H1 (cell line): ENCODE measurements around the gene CHPF2. TPM values are rescaled to one million over a fixed set of nuclear protein-coding genes. Genes with fewer than 3 reads are reported as not detected.

Source experiments
- CTCF ChIA-PET: fragments of 300-600 bp; sonication (Branson Sonifier 250); formaldehyde crosslinking; loops from one replicate; lab custom pipeline; 2021; ENCODE audit not compliant: partially characterized antibody; lab: Charles Lee
- POLR2A ChIA-PET: fragments of 300-600 bp; sonication (Branson Sonifier 250); formaldehyde crosslinking; loops from one replicate; lab custom pipeline; 2021; ENCODE audit warnings: inconsistent platforms; ENCODE audit not compliant: partially characterized antibody; lab: Charles Lee
- DNase-seq, 2 experiments: peaks; one replicate each; pipeline versions ENCODE4 v3.0.0 to v3.0.0-alpha.2; 2010 to 2022; ENCODE audit warnings: low spot score in 2 of 2, low read depth in 1 of 2, mixed read lengths in 1 of 2
- FAIRE-seq: peaks from 2 replicates; lab custom pipeline; 2011; peaks lifted over from hg19 to GRCh38; lab: Jason Lieb, UNC
- H2AFZ ChIP-seq: 2 replicates; pipeline ENCODE4 v1.8.1; 2012; ENCODE audit warnings: low read length, inconsistent platforms
- H2AK5ac ChIP-seq: 2 replicates; pipeline ENCODE4 v1.6.1; 2013; ENCODE audit warnings: low read depth, low read length
- H2BK120ac ChIP-seq: replicated peaks from 2 replicates; pipeline ENCODE3; 2013; ENCODE audit warnings: low read depth, low read length, inconsistent platforms
- H2BK12ac ChIP-seq: 2 replicates; pipeline ENCODE4 v1.6.1; 2013; ENCODE audit warnings: low read depth, low read length
- H2BK15ac ChIP-seq: 2 replicates; pipeline ENCODE4 v1.6.1; 2013; ENCODE audit warnings: low read length
- H2BK20ac ChIP-seq: 2 replicates; pipeline ENCODE4 v1.6.1; 2013; ENCODE audit warnings: low read length
- H2BK5ac ChIP-seq: 2 replicates; pipeline ENCODE4 v1.6.1; 2013; ENCODE audit warnings: low read depth, low read length
- H3K14ac ChIP-seq: 2 replicates; pipeline ENCODE4 v1.6.1; 2013; ENCODE audit warnings: inconsistent platforms; ENCODE audit not compliant: insufficient read length
- H3K18ac ChIP-seq: 2 replicates; pipeline ENCODE4 v1.6.1; 2013; ENCODE audit warnings: low read length; ENCODE audit errors: extremely low read depth
- H3K23ac ChIP-seq: 2 replicates; pipeline ENCODE4 v1.6.1; 2013; ENCODE audit warnings: inconsistent platforms; ENCODE audit not compliant: insufficient read length
- H3K23me2 ChIP-seq: 2 replicates; pipeline ENCODE4 v1.6.1; 2013; ENCODE audit warnings: low read depth, low read length
- H3K27ac ChIP-seq: 2 replicates; pipeline ENCODE4 v1.6.1; 2011; ENCODE audit warnings: low read depth, low read length, inconsistent platforms
- H3K27me3 ChIP-seq, 4 experiments: replicated peaks in 1 of 4; 1 replicate in 1 of 4; 2 replicates in 3 of 4; pipeline versions ENCODE4 v1.6.1 to v1.8.1; 2011 to 2013; ENCODE audit warnings: low read length in 3 of 4, mild to moderate bottlenecking in 3 of 4, inconsistent platforms in 2 of 4, mixed read lengths in 2 of 4, moderate library complexity in 1 of 4; ENCODE audit not compliant: control insufficient read depth in 3 of 4, insufficient read depth in 3 of 4; ENCODE audit errors: extremely low read depth in 1 of 4
- H3K36me3 ChIP-seq, 4 experiments: 2 replicates each; pipeline versions ENCODE4 v1.6.1 to v1.8.1; 2011 to 2013; ENCODE audit warnings: mild to moderate bottlenecking in 4 of 4, low read length in 3 of 4, moderate library complexity in 2 of 4, control low read depth in 1 of 4, inconsistent platforms in 1 of 4; ENCODE audit not compliant: insufficient read depth in 4 of 4, control insufficient read depth in 2 of 4
- H3K4ac ChIP-seq: replicated peaks from 2 replicates; pipeline ENCODE3; 2013; ENCODE audit warnings: low read length, low read depth, mixed read lengths, inconsistent platforms; ENCODE audit not compliant: insufficient read length
- H3K4me1 ChIP-seq, 4 experiments: replicated peaks in 1 of 4; 1 replicate in 1 of 4; 2 replicates in 3 of 4; pipeline versions ENCODE4 v1.6.1 to v1.8.1; 2011 to 2013; ENCODE audit warnings: low read length in 3 of 4, inconsistent platforms in 2 of 4, mixed read lengths in 1 of 4; ENCODE audit not compliant: insufficient read depth in 4 of 4, control insufficient read depth in 3 of 4
- H3K4me2 ChIP-seq, 2 experiments: 2 replicates each; pipeline versions ENCODE4 v1.6.1 to v1.8.1; 2011 to 2013; ENCODE audit warnings: low read depth in 2 of 2, low read length in 2 of 2, control low read depth in 1 of 2, inconsistent platforms in 1 of 2, mild to moderate bottlenecking in 1 of 2; ENCODE audit not compliant: insufficient read depth in 1 of 2
- H3K4me3 ChIP-seq, 4 experiments: fragments of 200-600, 300-600 bp in 1 of 4; sonication (generic), shearing (Covaris generic), sonication (Bioruptor Twin) in 1 of 4; 2 replicates each; pipeline versions ENCODE4 v1.5.1 to v1.8.1; 2011 to 2016; ENCODE audit warnings: low read length in 4 of 4, low read depth in 3 of 4, control low read depth in 2 of 4, inconsistent platforms in 2 of 4, mild to moderate bottlenecking in 2 of 4, mixed read lengths in 1 of 4, moderate library complexity in 1 of 4; ENCODE audit not compliant: insufficient read depth in 2 of 4; ENCODE audit errors: extremely low read depth in 1 of 4
- H3K56ac ChIP-seq: replicated peaks from 2 replicates; pipeline ENCODE3; 2013; ENCODE audit warnings: low read depth, mild to moderate bottlenecking, mixed read lengths, low read length, inconsistent platforms; ENCODE audit not compliant: insufficient read length
- H3K79me1 ChIP-seq: 2 replicates; pipeline ENCODE4 v1.6.1; 2013; ENCODE audit warnings: low read depth, low read length, control low read depth
- H3K79me2 ChIP-seq, 2 experiments: 2 replicates each; pipeline versions ENCODE4 v1.6.1 to v1.8.1; 2012 to 2013; ENCODE audit warnings: low read length in 2 of 2, mild to moderate bottlenecking in 2 of 2, inconsistent platforms in 1 of 2; ENCODE audit not compliant: insufficient read depth in 2 of 2, control insufficient read depth in 1 of 2
- H3K9ac ChIP-seq, 4 experiments: replicated peaks in 1 of 4; 1 replicate in 1 of 4; 2 replicates in 3 of 4; pipeline versions ENCODE4 v1.6.1 to v1.8.1; 2011 to 2013; ENCODE audit warnings: low read depth in 3 of 4, low read length in 3 of 4, control low read depth in 2 of 4, mild to moderate bottlenecking in 2 of 4, moderate library complexity in 2 of 4, inconsistent platforms in 1 of 4; ENCODE audit errors: extremely low read depth in 1 of 4
- H3K9me3 ChIP-seq, 2 experiments: 2 replicates each; pipeline versions ENCODE4 v1.6.1 to v1.8.1; 2012 to 2013; ENCODE audit warnings: mild to moderate bottlenecking in 2 of 2, moderate library complexity in 2 of 2, control low read depth in 1 of 2, inconsistent platforms in 1 of 2, low read depth in 1 of 2, low read length in 1 of 2, mixed read lengths in 1 of 2; ENCODE audit not compliant: insufficient read depth in 2 of 2
- H4K20me1 ChIP-seq, 2 experiments: replicated peaks in 1 of 2; 2 replicates each; pipeline versions ENCODE3 to v1.8.1; 2011 to 2013; ENCODE audit warnings: inconsistent platforms in 2 of 2, low read length in 2 of 2, mild to moderate bottlenecking in 1 of 2; ENCODE audit not compliant: insufficient read depth in 2 of 2, control insufficient read depth in 1 of 2
- H4K5ac ChIP-seq: 2 replicates; pipeline ENCODE4 v1.6.1; 2013; ENCODE audit warnings: low read length, low read depth, mixed read lengths, inconsistent platforms; ENCODE audit not compliant: insufficient read length
- H4K8ac ChIP-seq: 2 replicates; pipeline ENCODE4 v1.8.0; 2013; ENCODE audit warnings: mild to moderate bottlenecking, moderate library complexity, low read length, inconsistent platforms; ENCODE audit not compliant: insufficient read depth; ENCODE audit errors: extremely low read depth
- H4K91ac ChIP-seq: replicated peaks from 2 replicates; pipeline ENCODE3; 2013; ENCODE audit warnings: low read length, mixed read lengths, inconsistent platforms; ENCODE audit not compliant: insufficient read length
- CREB1 ChIP-seq: IDR thresholded peaks from 2 replicates; pipeline ENCODE4 v1.6.1; 2012; ENCODE audit warnings: inconsistent platforms
- E2F6 ChIP-seq: IDR thresholded peaks from 2 replicates; pipeline ENCODE4 v1.6.1; 2012; ENCODE audit warnings: inconsistent platforms
- EGR1 ChIP-seq: IDR thresholded peaks from 2 replicates; pipeline ENCODE4 v1.6.1; 2011; ENCODE audit warnings: low read depth, low read length, borderline replicate concordance
- HDAC6 ChIP-seq: IDR thresholded peaks from one replicate; pipeline ENCODE4 v1.7.1; 2012; ENCODE audit warnings: low read depth, mild to moderate bottlenecking, inconsistent platforms, low read length, moderate library complexity
- POLR2A ChIP-seq, 2 experiments: IDR thresholded peaks; 1 replicate in 1 of 2; 2 replicates in 1 of 2; pipeline ENCODE4 v1.6.1; 2011; ENCODE audit warnings: low read depth in 2 of 2, low read length in 2 of 2, mild to moderate bottlenecking in 2 of 2; ENCODE audit errors: control extremely low read depth in 1 of 2
- WGBS, 2 experiments: shearing (Covaris generic) in 1 of 2; methylation state at CpG; one replicate each; pipeline versions ENCODE4 v1.1.6 to v1.1.7; 2013 to 2015; ENCODE audit warnings: low lambda C conversion rate in 2 of 2, mixed read lengths in 2 of 2, inconsistent platforms in 1 of 2, low coverage in 1 of 2, missing lambda C conversion rate in 1 of 2; ENCODE audit not compliant: insufficient replicate concordance in 2 of 2, insufficient coverage in 1 of 2, insufficient read length in 1 of 2; ENCODE audit errors: extremely low coverage in 1 of 2, missing lambda C conversion rate in 1 of 2; 5-methylcytosine and 5-hydroxymethylcytosine counted together
- polyA plus RNA-seq, 7 experiments: library from polyadenylated mRNA; depleted of rRNA in 3 of 7; stranded (reverse) in 5 of 7; unstranded in 2 of 7; fragments of >200 nt in 5 of 7; fragments of 200-250 nt in 2 of 7; gene quantifications; 1 replicate in 5 of 7; 2 replicates in 1 of 7; 4 replicates in 1 of 7; pipeline versions ENCODE4 v1.2.1 to v1.2.3, GENCODE V29; 2011 to 2013; ENCODE audit warnings: missing spikeins in 2 of 7, mixed read lengths in 2 of 7
- total RNA-seq: library from RNA; stranded (reverse); fragmentation: NEBNext Ultra II Directional; extraction: Animal tissue kit (Norgen Biotek cat#: 25700); gene quantifications from 2 replicates; pipeline ENCODE4 v1.2.1, GENCODE V29; 2021

Gene CHPF2
- total and polyA plus RNA-seq, 2 of the 8 experiments (the other 6 are each of a cell fraction or from before 2014, with no cell fraction given), result 14.4 to 20.6 TPM

GRCh38 chr7:151264615-151265014 lies 32.3 kb downstream of the CHPF2 start:
- Histone ChIP-seq H3K56ac (no peak overlapping the region), H3K14ac (no peak overlapping the region), H3K27me3 (no peaks in the 10 kb centered on the region; a peak in 1 of 7 replicates), H3K4me3 (no peak overlapping the region), H2AFZ (no peak overlapping the region), H3K27ac (no peak overlapping the region), H4K20me1 (peaks cover 0 to 2% of the 10 kb centered on the region in 2 experiments), H3K23me2 (no peaks in the 10 kb centered on the region), H4K5ac (no peak overlapping the region), H4K91ac (no peak overlapping the region), H3K23ac (no peak overlapping the region)
- no peak for FAIRE-seq
- TF ChIP-seq E2F6 (no peak), CREB1 (no peak), EGR1 (no peak), POLR2A (IDR thresholded peaks at IDR 0.05; ENCODE audit: control extremely low read depth in 1 of 2, low read depth in 2 of 2, low read length in 2 of 2) (no peak), HDAC6 (no peak)
- TF ChIP-seq, all 59 proteins: peak for 0
- Histone ChIP-seq H3K79me1 (no peaks in the 10 kb centered on the region), H2BK20ac (no peak overlapping the region), H3K79me2 (no peaks in the 10 kb centered on the region), H3K36me3 (no peaks in the 10 kb centered on the region), H2BK15ac (no peak overlapping the region), H3K4me1 (no peaks in the 10 kb centered on the region), H3K9me3 (no peaks in the 10 kb centered on the region), H2BK12ac (no peak overlapping the region), H3K18ac (no peak overlapping the region), H3K9ac (no peak overlapping the region), H3K4me2 (no peak overlapping the region), H2AK5ac (no peak overlapping the region), H2BK120ac (no peak overlapping the region), H3K4ac (no peak overlapping the region), H2BK5ac (no peak overlapping the region), H4K8ac (peak overlapping the region; percentile 16; the same call in 1 of the 2 replicates)
- ChIA-PET CTCF (interaction anchor here (0.6 to 4.5 kb wide), 5 partner anchors 11 to 147 kb away, joined by 3 to 25 read pairs (median 3); no protein-coding TSS in a partner anchor), POLR2A (no interaction called here)
- WGBS, 2 experiments, result 77% methylated on average over 3 of the region's 5 CpGs; no CpG with 5 or more reads in 1 of the 2 experiments
- DNase-seq, result no peak
